NCI-H2029 treated with DMSO at 0.1 percent for 48 hours (cell line): ENCODE results near the gene TRIP6.

Source experiments
- DNase-seq: peaks from one replicate; lab custom pipeline; 2025; lab: John Stamatoyannopoulos, UW

TRIP6 gene

DNA sequence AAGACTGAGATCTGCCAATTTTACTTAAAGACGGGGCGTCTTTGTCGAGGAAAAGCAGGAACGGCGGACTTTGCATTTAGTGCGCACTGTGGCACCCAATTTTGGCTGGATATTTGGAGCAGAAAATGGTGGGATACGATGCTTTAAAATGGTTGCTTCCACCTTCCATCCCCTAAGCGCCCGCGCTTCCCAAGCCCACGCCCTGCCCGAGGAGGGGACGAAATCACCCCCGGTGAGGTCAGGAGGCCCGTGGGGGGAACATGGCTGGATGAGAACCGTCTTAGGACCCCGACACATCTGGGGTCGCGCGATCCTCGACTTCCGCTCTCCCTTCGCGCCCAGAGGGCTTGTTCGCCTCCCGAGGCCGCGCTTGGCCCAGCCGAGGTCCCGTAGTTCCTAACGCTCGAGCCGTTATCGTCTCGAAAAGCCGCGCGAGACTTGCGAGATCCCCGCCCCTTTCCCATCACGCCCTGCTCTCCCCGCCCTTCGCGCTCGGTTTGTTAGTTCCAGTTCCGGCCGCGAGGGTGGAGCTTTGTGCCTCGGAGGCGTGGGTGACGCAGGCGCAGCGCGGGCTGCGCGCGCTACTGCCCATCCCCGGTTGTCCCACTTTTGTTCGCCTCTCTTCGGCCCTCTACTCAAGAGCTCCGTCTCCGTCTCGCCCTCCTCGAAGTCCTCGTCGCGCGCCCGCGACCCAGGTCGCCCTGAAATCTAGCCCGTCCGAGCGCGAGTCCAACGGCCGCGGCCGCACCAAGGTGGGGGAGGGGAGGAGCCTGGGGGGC lies 7.6 kb downstream of the TRIP6 start, which contains the start of gene SRRT:
Gene SRRT (plus strand): TSS at position 527 of the 779 bp plus-strand sequence. CDS start 488 bp downstream, outside the sequence.
- DNase-seq: peak; percentile 89

DNA sequence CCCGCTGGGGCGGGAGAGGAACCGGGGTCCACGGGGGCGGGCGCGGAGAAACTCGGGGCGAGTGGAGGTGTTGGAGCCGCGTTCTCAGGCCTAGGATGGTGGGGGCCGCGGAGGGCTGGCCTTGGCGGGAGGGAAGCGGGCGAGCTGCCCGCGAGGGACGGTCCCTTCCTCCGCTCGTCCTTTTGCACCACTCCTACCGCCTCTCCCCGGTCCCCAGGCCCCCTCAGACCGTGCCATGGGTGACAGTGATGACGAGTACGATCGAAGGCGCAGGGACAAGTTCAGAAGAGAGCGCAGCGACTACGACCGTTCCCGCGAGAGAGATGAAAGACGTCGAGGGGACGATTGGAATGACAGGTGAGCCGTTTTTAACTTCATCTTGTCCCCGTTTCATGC lies 8.2 kb downstream of the TRIP6 start:
- DNase-seq: no peak

DNA sequence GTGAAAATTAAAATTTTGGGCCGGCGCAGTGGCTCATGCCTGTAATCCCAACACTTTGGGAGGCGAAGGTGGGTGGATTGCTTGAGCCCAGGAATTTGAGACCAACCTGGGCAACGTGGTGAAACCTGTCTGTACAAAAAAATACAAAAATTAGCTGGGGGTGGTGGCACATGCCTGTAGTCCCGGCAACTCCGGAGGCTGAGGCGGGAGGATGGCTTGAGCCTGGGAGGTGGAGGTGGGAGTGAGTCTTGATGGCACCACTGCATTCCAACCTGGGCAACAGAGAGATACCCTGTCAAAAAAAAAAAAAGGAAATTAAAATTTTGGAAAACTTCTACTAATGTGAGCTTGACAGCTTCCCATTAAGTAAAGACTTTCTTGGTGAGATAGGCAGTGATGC lies 10.8 kb downstream of the TRIP6 start:
- no peak for DNase-seq

DNA sequence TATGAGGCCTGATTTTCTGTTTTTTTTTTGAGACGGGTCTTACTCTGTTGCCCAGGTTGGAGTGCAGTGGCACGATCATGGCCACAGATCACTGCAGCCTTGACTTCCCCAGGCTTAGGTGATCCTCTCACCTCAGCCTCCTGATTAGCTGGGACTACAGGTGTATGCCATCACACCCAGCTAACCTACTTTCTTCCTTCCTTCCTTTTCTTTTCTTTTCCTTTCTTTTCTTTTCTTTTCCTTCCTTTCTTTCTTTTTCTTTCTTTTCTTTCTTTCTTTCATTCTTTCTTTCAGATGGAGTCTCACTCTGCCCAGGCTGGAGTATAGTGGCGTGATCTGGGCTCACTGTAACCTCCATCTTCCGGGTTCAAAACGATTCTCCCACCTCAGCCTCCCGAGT lies 11.5 kb downstream of the TRIP6 start:
- no peak for DNase-seq

DNA sequence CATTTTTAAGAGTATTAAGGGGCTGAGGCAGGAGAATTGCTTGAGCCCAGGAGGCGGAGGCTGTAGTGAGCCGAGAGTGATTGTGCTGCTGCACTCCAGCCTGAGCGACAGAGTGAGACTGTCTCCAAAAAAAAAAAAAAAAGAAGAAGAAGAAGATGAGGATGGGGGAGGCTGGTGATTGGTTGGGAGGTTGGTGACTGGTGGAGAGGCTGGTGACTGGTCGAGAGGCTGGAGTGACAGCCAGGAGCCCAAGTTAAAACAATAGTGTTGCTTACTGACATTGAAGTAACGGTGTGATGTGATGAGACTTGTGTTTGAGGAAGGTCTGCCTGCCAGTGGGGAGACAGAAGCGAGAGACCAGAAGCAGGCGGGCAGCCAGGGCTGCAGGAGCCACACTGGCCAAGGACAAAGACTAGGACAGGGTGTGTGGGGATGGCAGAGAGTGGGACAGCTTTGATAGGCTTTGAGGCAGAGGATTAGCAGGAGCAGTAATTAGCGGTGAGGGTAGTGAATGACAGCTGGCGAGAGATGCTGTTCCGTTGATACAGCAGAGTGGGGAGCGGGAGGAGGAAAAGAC lies 12.6 kb downstream of the TRIP6 start:
- no peak for DNase-seq

DNA sequence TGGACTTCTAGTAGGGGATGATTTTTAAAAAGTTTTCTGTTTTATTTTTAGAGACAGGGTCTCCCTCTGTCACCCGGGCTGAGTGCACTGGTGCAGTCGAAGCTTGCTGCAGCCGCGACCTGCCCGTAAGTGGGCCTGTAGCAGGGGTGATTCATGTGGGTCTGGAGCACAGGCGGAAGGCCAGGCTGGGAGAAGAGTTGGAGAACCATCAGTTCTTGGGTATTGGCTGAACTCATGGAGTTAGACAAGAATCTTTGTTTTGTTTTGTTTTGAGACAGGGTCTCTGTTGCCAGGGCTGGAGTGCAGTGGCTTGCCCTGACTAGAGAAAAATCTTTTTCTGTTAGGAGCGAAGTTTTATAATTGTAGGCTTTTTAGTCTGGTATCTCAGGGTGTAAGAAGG lies 13.5 kb downstream of the TRIP6 start:
- DNase-seq: no peak

DNA sequence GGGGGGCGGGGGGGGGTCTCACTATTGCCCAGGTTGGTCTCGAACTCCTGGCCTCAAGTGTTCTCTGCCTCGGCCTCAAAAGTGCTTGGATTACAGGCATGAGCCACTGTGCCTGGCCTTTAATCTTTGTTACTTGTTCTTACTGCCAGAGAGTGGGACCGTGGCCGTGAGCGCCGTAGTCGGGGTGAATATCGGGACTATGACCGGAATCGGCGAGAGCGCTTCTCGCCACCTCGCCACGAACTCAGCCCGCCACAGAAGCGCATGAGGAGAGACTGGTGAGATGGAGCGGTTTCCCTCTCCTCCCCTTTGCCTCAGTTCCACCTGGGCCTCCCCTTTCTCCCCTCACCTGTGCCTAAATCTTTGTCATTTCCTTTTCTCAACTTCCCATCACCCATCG lies 13.9 kb downstream of the TRIP6 start:
- DNase-seq: no peak

DNA sequence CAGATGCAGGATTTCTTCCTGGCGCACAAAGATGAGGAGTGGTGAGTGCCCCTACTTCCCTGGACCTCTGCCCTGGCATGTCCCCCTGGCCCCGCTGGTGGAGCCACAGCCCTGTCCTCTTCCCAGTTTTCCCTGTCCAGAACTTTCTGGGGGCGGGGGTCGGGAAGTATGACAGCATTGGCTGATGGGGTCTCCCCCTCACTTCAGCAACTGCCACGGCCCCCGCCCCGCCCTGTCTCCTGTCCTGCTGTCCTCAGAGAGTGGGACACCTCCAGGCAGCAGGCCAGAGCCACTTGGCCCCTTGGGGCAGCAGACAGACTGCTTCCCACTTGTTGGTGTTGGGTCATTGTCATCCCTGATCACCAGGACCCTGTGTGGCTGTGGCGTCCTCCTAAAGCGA lies 15.0 kb downstream of the TRIP6 start:
- no peak for DNase-seq

DNA sequence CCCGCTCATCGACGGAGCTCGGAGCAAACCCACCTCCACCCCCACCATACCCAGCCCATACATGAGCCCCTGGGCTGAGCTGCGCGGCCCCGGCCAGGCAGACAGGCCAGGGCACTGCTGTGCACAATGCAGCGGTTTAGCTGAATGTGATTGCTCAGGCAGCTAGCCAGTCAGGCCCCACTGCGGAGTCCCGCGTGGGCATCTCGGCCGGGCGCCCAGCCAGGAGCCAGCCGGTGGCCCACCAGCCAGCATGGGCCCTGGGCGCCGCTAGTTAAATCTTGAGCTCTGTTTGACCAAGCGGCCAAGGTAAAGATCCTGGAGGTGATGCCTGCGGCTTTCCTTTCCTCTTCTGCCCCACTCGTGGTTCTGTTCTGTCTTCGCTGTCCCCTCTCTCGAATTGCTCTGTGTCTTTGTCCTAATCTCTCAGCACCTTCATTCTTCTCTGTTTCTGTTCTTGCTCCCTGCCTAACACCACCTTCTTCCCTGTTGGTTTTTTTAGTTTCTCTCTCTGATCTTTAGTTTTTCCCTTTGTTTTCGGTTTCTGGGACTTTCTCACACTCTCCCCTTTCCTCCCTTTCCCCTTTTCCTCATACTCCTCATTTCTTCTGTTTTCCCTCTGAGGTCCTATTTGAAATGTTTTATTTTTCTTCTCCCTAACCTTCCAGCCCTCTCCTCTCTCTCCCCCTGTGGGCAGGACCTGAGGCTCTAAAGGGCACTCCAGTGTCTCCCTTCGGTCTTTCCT lies 15.8 kb downstream of the TRIP6 start:
- DNase-seq: no peak

DNA sequence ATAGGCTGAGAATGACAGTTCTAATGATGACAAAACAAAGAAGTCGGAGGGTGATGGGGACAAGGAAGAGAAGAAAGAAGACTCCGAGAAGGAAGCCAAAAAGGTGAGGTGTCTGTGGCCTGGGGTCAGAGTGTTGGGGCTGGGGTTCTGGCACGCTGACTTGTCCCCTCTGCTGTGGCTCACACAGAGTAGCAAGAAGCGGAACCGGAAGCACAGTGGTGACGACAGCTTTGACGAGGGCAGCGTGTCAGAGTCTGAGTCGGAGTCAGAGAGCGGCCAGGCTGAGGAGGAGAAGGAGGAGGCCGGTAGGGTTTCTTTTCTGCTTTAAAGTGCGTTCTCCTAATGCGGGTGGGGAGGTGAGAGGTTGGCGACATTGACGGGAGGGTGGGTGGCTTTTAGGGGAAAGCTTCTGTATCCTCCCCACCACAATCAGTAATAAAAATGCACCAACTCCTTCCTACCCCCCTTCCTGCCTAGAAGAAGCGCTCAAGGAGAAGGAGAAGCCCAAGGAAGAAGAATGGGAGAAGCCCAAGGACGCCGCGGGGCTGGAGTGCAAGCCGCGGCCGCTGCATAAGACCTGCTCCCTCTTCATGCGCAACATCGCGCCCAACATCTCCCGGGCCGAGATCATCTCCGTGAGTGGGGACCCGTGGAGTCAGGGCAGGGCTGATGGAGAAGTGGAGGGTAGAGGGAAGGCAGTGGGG lies 17.7 kb downstream of the TRIP6 start:
- DNase-seq: no peak

DNA sequence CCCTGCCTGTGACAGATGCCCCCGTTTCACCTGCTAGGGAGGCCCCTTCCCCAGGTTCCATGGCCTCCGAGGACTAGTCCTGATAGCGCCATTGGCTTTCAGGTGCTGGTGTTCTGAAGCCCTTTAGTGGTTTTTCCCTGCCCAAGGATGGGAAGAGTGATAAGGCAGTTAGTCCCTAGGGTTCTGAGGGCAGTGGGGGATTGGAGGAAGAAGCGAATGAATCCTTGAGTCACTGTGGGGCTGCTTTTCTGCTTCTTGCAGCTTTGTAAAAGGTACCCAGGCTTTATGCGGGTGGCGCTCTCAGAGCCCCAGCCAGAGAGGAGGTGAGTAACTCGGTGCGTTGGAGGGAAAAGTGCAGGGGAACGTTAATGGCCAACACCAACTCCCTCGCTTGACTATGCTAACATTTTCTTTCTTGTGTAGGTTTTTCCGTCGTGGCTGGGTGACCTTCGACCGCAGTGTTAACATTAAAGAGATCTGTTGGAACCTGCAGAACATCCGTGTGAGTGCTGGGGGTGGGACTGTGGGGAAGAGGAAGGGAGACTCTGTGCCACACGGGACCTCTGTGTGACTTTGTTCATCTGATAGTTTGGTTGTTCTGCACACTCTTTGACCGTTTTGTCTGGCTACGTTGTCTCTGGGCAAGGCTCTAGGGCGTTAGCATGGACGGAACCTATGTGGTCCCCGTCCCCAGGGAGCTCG lies 18.4 kb downstream of the TRIP6 start:
- no peak for DNase-seq

DNA sequence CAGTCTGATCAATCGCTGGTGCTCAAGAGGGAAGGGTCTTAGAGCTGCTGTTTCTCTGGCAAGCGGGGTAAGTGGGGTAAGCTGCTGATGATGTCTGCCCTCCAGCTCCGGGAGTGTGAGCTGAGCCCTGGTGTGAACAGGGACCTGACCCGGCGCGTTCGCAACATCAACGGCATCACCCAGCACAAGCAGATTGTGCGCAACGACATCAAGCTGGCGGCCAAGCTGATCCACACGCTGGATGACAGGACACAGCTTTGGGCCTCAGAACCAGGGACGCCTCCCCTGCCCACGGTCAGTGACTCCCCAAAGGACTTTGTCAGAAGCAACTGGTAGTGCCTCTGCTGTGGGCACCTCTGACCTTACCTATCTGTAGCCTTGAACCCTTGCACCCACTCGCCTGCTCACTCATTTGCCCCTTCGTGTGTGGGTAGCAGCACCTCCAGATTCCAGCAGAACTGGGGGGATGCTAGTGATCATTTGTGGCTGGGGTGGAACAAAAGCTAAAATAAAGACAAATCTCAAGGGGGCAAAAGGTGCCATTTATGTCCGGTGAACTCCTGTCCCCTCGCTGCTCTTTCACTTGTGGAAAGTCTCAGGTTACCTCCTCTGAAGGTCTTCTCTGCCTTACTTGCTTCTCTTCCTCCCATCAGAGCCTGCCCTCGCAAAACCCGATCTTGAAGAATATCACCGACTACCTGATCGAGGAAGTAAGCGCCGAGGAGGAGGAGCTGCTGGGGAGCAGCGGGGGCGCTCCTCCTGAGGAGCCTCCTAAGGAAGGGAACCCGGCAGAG lies 19.2 kb downstream of the TRIP6 start:
- no peak for DNase-seq

DNA sequence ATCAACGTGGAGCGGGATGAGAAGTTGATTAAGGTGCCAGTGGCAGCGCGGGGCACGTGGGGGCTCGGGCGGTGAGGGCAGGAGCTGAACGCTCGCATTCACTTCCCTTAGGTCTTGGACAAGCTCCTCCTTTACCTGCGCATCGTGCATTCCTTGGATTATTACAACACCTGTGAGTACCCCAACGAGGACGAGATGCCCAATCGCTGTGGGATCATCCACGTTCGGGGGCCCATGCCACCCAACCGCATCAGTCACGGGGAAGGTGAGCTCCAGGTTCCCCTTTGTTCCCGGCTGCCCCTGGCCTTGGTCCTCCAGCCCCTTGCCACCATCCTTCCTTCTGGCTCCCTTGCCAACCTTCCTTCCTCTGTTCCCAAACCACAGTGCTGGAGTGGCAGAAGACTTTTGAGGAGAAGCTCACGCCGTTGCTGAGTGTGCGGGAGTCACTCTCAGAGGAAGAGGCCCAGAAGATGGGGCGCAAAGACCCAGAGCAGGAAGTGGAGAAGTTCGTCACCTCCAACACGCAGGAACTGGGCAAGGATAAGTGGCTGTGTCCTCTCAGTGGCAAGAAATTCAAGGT lies 19.8 kb downstream of the TRIP6 start:
- no peak for DNase-seq

DNA sequence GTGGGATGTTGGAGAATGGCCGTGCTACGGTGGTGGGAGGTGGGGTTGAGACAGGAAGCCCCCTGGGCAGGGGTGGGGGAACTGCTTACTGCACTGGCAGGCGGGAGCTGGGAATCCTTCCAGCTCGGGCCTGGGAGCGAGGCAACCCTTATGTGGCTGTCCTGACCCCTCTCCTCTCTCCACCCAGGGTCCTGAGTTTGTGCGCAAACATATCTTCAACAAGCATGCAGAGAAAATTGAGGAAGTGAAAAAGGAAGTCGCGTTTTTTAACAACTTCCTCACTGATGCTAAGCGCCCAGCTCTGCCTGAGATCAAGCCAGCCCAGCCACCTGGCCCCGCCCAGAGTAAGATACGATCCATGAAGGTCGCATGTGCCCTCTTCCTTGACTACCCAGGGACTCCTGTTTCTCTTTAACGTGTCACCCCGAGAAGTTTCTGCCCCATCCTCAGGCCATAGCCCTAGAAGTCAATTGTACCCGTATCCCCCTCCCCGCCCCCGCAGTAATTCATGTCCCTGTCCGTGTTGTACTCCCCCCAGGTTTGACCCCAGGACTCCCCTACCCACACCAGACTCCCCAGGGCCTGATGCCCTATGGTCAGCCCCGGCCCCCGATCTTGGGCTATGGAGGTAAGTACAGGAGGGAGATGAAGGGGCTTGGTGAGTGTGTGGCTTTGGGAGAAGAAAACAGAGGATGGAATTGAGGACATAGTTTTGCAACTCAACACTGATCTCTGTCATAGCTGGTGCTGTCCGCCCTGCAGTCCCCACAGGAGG lies 20.5 kb downstream of the TRIP6 start:
- no peak for DNase-seq

DNA sequence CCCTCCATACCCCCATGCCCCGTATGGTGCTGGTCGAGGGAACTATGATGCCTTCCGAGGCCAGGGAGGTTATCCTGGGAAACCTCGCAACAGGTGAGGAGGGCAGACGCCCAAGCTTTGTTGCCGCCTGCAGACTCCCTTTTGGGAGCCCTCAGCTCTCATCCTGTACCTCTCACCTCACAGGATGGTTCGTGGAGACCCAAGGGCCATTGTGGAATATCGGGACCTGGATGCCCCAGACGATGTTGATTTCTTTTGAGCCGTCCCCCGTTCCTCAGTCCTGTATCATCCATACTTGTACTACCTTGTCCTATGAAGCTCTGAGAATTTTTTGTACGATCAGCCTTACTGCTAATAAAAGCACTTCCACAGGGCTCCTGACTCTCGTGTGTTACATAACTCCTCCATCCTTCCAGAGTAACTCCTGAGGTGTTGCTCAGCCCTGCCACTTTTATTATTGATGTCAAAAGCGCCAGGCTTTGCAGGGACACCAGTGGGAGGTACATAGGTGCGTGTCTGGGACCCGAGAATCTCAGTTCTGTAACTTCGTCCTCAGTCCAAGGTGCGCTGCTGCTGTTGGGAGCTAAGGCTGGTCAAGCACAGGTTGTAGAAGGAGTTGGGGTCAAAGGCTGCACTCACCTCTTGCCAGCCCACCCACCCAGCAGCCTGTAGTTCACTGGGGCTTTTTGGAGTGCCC lies 21.3 kb downstream of the TRIP6 start:
- no peak for DNase-seq

DNA sequence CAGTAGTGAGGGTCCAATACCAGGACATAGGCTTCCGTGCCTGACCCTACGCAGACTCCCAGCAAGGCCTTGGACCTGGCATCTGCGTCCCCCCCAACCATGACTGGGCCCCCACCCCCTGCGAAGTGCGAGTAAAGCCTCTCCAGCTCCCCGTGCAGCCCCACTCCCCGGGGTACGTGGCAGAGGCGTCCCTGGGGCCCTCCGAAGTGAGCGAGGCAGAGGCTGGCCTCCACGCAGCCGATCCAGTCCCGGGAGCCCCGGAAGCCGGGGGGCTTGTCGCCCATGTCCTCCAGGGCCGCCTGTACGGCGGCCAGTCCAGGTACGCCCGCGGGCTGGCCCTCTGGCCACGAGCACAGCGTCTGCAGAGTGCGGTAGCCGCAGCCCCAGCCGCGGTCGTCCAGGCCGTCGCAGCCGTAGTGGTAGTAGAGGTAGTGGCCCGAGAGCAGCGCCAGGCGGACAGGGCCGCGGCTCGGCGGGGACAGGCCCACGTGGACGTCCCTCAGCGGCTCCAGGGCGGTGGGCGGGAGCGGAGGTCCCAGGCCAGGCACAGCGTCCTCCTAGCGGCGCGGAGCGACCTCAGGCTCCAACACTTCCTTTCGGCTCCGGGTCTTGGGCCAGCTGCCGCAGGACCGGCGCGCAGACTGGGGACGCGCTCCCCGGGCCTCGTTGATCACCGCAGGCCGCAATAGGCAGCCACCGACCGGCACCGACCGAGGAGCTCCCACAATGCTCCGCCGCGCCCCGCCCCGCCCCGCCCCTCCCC lies 22.0 kb downstream of the TRIP6 start, which contains the start of gene UFSP1:
Gene UFSP1 (minus strand): TSS at position 728 of the 763 bp plus-strand sequence. CDS start 444 bp downstream, at position 284.
- no peak for DNase-seq

DNA sequence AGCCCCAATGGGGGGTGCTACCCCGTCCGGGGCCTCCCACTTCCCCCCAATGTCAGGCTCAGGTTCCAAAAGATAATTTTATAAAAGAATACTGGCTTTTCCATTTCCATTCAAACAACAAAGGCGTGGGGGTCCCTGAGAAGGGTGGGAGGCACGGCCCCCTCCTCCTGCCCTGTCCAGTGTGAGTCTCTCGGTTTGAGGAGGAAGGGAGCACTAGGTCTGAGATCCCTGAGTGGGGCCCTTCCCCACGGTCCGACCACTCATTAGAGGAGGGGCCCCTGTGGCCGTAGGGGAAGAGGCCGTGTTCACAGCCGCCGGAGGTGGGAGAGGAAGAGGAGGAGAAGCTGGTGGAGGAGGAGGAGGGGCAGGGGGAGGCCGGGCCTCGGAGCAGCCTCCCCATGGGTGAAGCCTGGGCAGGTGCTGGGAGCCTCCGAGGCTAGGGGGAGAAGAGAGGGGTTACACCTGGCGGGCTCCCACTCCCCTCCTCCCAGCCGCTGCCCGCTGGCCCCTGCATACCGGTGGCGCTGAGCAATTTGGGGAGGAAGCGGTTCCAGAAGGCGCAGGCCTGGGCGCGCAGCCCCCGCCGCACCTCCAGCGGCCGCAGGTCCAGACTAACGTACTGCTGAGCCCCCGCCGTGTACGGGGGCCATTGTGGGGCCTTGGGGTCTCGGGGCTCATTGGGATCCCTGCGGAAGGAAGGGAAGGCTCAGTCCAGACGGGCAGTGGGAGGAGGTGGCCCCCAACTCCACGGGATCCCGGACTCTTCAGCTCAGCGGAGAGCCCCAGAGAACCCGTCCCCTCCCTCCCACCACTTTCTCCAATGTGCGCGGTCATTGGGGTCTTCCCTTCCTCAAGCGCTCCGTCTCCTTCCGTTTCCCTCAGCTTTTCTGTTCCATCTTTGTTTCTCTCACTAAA lies 23.7 kb downstream of the TRIP6 start:
- DNase-seq: no peak
